Natural killer cell treated with Interleukin-12 subunit alpha and Interleukin-12 subunit beta and Interleukin-15 and Interleukin-18, amount 100 ng/mL, for 72 hours (primary cell): ENCODE measurements around the gene CLPTM1L. TPM values are rescaled to one million over a fixed set of nuclear protein-coding genes. Genes with fewer than 3 reads are reported as not detected.

Experiments used
- ATAC-seq, 2 donors: fragments of 150-1000 bp; cut with Tn5 transposase in 1 of 2; sonication (Bioruptor Pico), chemical (Tn5 transposase) in 1 of 2; 2 replicates each; pipeline ENCODE4 v1.10.0; 2021
- DNase-seq: peaks from one replicate; pipeline ENCODE4 v3.0.0; 2022; ENCODE audit warnings: low spot score
- H3K27ac Mint-ChIP-seq, 2 donors: 1 replicate in 1 of 2; 2 replicates in 1 of 2; pipeline ENCODE4 v1.8.0; 2022; ENCODE audit warnings: mixed read lengths in 2 of 2, mild to moderate bottlenecking in 1 of 2, moderate library complexity in 1 of 2
- H3K27me3 Mint-ChIP-seq, 2 donors: 1 replicate in 1 of 2; 2 replicates in 1 of 2; pipeline ENCODE4 v1.8.0; 2022; ENCODE audit warnings: mixed read lengths in 2 of 2
- H3K36me3 Mint-ChIP-seq: one replicate; pipeline ENCODE4 v1.8.0; 2022; ENCODE audit warnings: mixed read lengths
- H3K4me1 Mint-ChIP-seq, 2 donors: 1 replicate in 1 of 2; 2 replicates in 1 of 2; pipeline ENCODE4 v1.8.0; 2022; ENCODE audit warnings: low read depth in 2 of 2, mixed read lengths in 2 of 2, mild to moderate bottlenecking in 1 of 2
- H3K4me3 Mint-ChIP-seq: one replicate; pipeline ENCODE4 v1.8.0; 2022; ENCODE audit warnings: mixed read lengths
- H3K9me3 Mint-ChIP-seq: 2 replicates; pipeline ENCODE4 v1.8.0; 2022; ENCODE audit warnings: mixed read lengths
- total RNA-seq, 2 donors: library from RNA; stranded (reverse); gene quantifications; one replicate each; pipeline ENCODE4 v1.2.3, GENCODE V29; 2022

Gene CLPTM1L
- 100 to 1,000 TPM; 112 to 178 TPM for total RNA-seq

DNA sequence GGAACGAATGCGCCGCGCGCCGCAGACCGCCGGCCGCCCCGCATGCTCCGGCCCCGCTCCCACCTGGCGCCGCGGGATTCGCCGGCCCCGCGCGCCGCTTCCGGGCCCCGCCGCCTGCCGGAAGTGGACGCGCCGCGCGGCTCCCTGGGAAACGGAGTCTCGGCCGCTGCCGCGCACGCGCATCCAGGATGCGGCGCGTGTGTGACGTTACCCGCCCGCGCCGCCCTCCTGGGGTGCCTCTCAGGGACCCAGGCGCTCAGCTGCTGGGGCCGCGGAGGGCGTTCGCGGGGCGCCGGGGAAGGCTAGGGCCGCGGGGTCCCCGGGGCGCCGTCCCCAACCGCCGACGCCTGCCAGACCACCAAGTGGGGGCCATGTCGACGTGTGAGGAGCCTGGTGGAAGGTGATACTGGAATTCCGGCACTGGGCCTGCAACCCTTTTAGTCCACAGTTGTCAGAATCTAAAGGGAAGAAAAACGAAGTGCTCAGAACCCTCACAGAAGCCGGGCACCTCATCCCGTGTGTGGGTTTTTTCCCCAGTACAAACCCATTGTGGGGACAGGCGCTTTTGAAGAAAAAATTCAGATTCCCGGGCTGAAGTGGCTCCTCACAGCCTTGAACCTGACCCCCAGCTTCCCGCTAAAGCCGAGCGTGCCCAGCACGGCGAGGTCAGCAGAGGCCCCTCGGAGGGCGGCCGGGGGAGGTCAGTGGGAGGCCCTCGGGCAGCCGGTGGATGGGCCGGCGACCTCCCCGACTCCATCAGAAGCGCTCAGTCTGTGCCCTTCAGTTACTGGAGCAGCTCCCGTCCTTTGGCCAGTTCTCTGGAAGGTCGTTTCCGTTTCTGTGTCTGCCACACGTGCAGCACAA lies at the start of gene CLPTM1L:
Gene CLPTM1L (minus strand): TSS at position 125 of the 864 bp plus-strand sequence. CDS start 258 bp downstream, outside the sequence.
- H3K9me3 Mint-ChIP-seq: no peaks in the 10 kb centered on the region
- H3K4me3 Mint-ChIP-seq: peak within 1 kb of the TSS; percentile 97
- ATAC-seq: peak; percentile 96
- peak; percentile 94 for DNase-seq
- H3K27ac Mint-ChIP-seq: peak within 1 kb of the TSS; percentile 80 to 83
- no peaks in the 10 kb centered on the region for H3K27me3 Mint-ChIP-seq
- H3K4me1 Mint-ChIP-seq: peaks cover 16 to 18% of the 10 kb centered on the region in 2 donors
- H3K36me3 Mint-ChIP-seq: peaks cover 13% of the 10 kb centered on the region

DNA sequence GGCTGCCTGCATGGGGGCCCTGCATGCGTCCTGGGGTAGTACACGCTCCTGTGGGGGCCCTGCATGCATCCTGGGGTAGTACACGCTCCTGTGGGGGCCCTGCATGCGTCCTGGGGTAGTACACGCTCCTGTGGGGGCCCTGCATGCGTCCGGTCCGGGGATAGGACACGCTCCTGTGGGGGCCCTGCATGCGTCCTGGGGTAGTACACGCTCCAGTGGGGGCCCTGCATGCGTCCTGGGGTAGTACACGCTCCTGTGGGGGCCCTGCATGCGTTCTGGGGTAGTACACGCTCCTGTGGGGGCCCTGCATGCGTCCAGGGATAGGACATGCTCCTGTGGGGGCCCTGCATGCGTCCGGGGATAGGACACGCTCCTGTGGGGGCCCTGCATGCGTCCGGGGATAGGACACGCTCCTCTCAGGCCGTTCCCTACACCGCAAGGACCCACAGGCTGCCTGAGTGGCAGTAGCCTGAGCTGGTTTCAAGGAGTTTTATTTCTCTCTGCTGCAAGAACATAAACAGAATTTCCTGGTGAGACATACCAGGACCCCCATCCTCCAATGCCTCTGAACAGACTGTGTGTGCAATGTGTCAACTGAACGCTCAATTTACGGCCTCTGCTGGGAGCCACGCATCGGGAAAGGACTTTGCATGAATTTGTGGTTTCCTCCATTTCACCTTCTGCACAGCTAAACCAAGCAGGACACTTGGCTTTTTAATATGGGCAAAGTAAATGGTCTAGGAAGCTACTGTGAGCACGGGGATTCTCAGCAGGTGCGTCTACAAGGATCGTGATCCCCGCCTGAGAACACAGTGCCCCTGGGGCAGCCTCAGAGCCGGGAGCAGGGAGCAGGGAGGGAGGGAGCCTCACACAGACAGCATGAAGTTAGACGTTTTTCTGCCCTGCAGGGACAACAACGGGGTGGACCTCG lies 48.9 kb upstream of the CLPTM1L start:
- Mint-ChIP-seq H3K9me3 (no peaks in the 10 kb centered on the region), H3K4me3 (no peak overlapping the region), H3K27me3 (peaks cover 19 to 27% of the 10 kb centered on the region in 2 donors), H3K36me3 (no peaks in the 10 kb centered on the region), H3K27ac (no peak overlapping the region), H3K4me1 (no peaks in the 10 kb centered on the region)
- ATAC-seq: no peak
- no peak for DNase-seq

- Mint-ChIP-seq H3K4me1 (peaks cover 0 to 4% of the 10 kb centered on the region in 2 donors), H3K27ac (no peak overlapping the region), H3K27me3 (peaks cover 27 to 34% of the 10 kb centered on the region in 2 donors), H3K36me3 (no peaks in the 10 kb centered on the region), H3K4me3 (no peak overlapping the region), H3K9me3 (no peaks in the 10 kb centered on the region)
- ATAC-seq (no peak), DNase-seq (no peak)
Observed at GRCh38 chr5:1392801-1393565, 48.1 kb upstream of the CLPTM1L start.

DNA sequence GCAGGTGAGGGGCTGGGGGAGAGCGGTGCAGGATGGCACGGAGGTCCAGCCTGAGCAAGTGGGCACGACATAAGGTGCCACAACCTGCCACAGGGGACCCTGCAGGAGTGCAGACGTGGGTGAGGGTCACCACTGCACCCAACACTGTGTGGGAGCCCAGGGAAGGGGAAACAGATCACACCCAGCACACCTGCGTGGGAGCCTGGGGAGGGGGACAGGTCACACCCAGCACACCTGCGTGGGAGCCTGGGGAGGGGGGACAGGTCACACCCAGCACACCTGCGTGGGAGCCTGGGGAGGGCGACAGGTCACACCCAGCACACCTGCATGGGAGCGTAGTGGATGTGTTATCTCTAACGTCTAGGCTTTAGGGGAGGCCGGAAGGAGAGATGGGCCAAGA lies 47.4 kb upstream of the CLPTM1L start:
- peaks cover 0 to 7% of the 10 kb centered on the region in 2 donors for H3K4me1 Mint-ChIP-seq
- H3K27ac Mint-ChIP-seq: no peak overlapping the region
- no peaks in the 10 kb centered on the region for H3K36me3 Mint-ChIP-seq
- ATAC-seq (no peak), DNase-seq (no peak)
- peaks cover 27 to 29% of the 10 kb centered on the region in 2 donors for H3K27me3 Mint-ChIP-seq
- no peak overlapping the region for H3K4me3 Mint-ChIP-seq
- no peaks in the 10 kb centered on the region for H3K9me3 Mint-ChIP-seq

DNA sequence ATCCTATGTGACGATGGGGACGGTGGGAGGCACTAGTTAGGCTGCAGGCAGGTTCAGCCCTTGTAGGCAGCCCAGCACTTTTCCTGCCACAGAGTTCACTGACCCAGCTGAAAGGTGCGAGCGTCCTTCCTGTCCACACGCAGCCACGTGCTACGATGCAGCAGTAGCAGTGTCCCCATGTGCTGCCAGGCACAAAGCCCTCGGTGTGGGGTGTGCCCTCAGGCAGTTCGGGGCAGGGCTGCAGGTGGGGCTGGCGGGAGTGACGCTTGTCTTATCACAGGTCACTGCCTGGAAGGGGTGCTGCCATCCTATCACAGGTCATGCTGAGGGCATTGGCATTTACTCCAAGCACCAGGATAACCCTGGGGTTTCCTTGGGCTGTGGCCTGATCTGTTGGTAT lies 46.8 kb upstream of the CLPTM1L start:
- no peak overlapping the region for H3K4me3 Mint-ChIP-seq
- no peak for ATAC-seq
- H3K36me3 Mint-ChIP-seq: no peaks in the 10 kb centered on the region
- H3K4me1 Mint-ChIP-seq: peaks cover 5 to 13% of the 10 kb centered on the region in 2 donors
- DNase-seq: no peak
- H3K27ac Mint-ChIP-seq: no peak overlapping the region
- H3K27me3 Mint-ChIP-seq: peaks cover 24 to 26% of the 10 kb centered on the region in 2 donors
- H3K9me3 Mint-ChIP-seq: no peaks in the 10 kb centered on the region

- Mint-ChIP-seq H3K27ac (no peak overlapping the region), H3K27me3 (peaks cover 17 to 20% of the 10 kb centered on the region in 2 donors), H3K36me3 (no peaks in the 10 kb centered on the region), H3K4me1 (peaks cover 7 to 19% of the 10 kb centered on the region in 2 donors), H3K9me3 (no peaks in the 10 kb centered on the region), H3K4me3 (no peak overlapping the region)
- DNase-seq (no peak), ATAC-seq (no peak)
Observed at GRCh38 chr5:1390861-1391600, 46.1 kb upstream of the CLPTM1L start.

GRCh38 chr5:1390333-1390732 lies 45.4 kb upstream of the CLPTM1L start:
- H3K9me3 Mint-ChIP-seq: no peaks in the 10 kb centered on the region
- peaks cover 12 to 15% of the 10 kb centered on the region in 2 donors for H3K27me3 Mint-ChIP-seq
- no peak overlapping the region for H3K4me3 Mint-ChIP-seq
- DNase-seq (no peak), ATAC-seq (no peak)
- no peak overlapping the region for H3K27ac Mint-ChIP-seq
- H3K4me1 Mint-ChIP-seq: peaks cover 11 to 24% of the 10 kb centered on the region in 2 donors
- H3K36me3 Mint-ChIP-seq: no peaks in the 10 kb centered on the region

GRCh38 chr5:1388383-1388967 lies 43.6 kb upstream of the CLPTM1L start:
- Mint-ChIP-seq H3K4me1 (peaks cover 12 to 29% of the 10 kb centered on the region in 2 donors), H3K27me3 (peaks cover 7 to 12% of the 10 kb centered on the region in 2 donors), H3K36me3 (no peaks in the 10 kb centered on the region), H3K4me3 (peak overlapping the region; percentile 19), H3K9me3 (no peaks in the 10 kb centered on the region), H3K27ac (no peak overlapping the region)
- no peak for DNase-seq
- ATAC-seq: no peak

- ATAC-seq: no peak
- Mint-ChIP-seq H3K9me3 (no peaks in the 10 kb centered on the region), H3K4me1 (peaks cover 12 to 29% of the 10 kb centered on the region in 2 donors), H3K27ac (no peak overlapping the region), H3K36me3 (no peaks in the 10 kb centered on the region), H3K4me3 (peak overlapping the region; percentile 19), H3K27me3 (peaks cover 7 to 12% of the 10 kb centered on the region in 2 donors)
- DNase-seq: no peak
Observed at GRCh38 chr5:1387876-1388275, 43.0 kb upstream of the CLPTM1L start.

DNA sequence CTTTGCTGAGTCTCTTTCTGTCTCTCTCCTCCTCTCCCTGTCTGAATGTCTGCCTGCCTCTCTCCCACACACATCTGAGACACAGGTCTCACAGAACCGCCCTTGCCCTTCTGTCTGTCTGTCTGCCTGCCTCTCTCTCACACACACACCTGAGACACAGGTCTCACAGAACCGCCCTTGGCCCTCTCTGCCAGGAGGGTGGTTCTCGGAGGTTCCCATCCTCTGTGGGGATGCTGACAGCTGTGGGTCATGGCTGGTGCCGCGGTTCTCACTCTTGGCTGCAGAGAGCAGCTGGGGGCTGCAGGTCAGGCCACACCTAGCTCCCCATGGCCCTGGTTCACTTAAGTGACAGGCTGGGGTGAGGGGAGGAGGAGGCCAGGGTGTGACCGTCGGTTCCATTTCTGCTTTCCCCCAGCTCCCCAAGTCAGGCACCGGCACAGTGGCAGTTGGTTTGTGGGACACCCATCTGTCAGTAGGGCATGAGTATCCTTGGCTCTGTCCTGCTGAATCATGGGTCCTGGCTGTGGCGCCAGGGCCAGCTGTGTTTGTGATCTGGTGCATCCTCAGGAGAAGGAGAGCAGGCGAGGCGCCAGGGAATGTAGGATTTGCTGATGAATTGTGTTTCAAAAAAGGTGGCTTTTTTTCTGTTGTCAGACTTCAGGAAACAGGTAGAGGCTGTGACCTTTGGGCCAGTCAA lies 42.3 kb upstream of the CLPTM1L start:
- H3K4me3 Mint-ChIP-seq: peak overlapping the region; percentile 94
- H3K9me3 Mint-ChIP-seq: no peaks in the 10 kb centered on the region
- DNase-seq: no peak
- H3K27me3 Mint-ChIP-seq: peaks cover 7 to 12% of the 10 kb centered on the region in 2 donors
- H3K4me1 Mint-ChIP-seq: peaks cover 12 to 29% of the 10 kb centered on the region in 2 donors
- no peak for ATAC-seq
- peak overlapping the region; percentile 77 to 85 for H3K27ac Mint-ChIP-seq
- H3K36me3 Mint-ChIP-seq: no peaks in the 10 kb centered on the region

DNA sequence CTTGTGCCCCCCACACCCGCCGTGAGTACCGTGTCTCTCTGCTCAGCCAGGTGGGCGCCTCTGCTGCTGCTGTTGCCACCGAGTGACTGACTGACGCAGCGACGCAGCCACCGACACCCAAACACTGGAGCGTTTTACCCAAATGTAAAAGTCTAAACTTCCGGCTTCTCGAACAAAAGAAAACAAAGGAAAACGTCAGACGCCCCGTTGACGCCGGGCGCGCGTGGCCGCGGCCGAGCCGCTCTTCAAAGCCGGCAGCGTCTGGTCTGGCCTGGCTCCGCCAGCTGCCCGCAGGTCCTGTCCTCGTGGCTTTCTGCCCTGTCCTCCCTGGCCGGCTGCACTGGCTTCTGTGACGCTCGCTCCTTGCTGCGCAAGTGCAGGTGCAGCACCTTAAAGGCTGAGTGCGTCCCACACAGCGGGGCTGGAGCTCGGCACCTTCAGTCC lies 41.4 kb upstream of the CLPTM1L start:
- peak; percentile 64 to 73 for ATAC-seq
- Mint-ChIP-seq H3K36me3 (no peaks in the 10 kb centered on the region), H3K4me1 (peaks cover 18 to 35% of the 10 kb centered on the region in 2 donors), H3K27me3 (peaks cover 7 to 12% of the 10 kb centered on the region in 2 donors), H3K4me3 (peak overlapping the region; percentile 94), H3K27ac (peak overlapping the region; percentile 77 to 85), H3K9me3 (no peaks in the 10 kb centered on the region)
- DNase-seq: peak; percentile 70
